ENCODE results near the gene MGRN1.

The MGRN1 gene

DNA sequence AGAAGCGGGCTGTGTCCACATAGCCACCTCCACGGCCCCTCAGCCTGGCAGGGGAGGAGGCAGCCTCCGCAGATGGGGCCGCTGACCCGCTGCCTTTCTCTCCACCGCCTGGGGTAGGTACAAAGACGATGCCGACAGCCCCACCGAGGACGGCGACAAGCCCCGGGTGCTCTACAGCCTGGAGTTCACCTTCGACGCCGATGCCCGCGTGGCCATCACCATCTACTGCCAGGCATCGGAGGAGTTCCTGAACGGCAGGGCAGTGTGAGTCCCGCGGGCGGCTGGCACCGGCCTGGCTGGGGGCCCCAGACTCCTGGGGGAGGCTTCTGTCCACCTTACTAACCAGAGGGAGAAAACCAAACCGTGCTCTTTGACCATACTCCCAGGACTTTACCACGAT is 27.9 kb downstream of the MGRN1 start:
- TF ChIP-seq TOX (CRISPR knock-in tag; IDR thresholded peaks at IDR 0.05; ENCODE audit: borderline replicate concordance), result no peak
- no peak for TF ChIP-seq RARB (CRISPR knock-in tag; IDR thresholded peaks at IDR 0.05)
- no peak for TF ChIP-seq ESRRG (CRISPR knock-in tag; IDR thresholded peaks at IDR 0.05)
- TF ChIP-seq, protein P1, sequence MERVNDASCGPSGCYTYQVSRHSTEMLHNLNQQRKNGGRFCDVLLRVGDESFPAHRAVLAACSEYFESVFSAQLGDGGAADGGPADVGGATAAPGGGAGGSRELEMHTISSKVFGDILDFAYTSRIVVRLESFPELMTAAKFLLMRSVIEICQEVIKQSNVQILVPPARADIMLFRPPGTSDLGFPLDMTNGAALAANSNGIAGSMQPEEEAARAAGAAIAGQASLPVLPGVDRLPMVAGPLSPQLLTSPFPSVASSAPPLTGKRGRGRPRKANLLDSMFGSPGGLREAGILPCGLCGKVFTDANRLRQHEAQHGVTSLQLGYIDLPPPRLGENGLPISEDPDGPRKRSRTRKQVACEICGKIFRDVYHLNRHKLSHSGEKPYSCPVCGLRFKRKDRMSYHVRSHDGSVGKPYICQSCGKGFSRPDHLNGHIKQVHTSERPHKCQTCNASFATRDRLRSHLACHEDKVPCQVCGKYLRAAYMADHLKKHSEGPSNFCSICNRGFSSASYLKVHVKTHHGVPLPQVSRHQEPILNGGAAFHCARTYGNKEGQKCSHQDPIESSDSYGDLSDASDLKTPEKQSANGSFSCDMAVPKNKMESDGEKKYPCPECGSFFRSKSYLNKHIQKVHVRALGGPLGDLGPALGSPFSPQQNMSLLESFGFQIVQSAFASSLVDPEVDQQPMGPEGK (CRISPR knock-in tag; IDR thresholded peaks at IDR 0.05; ENCODE audit: borderline replicate concordance), result no peak
- TF ChIP-seq, protein P2, sequence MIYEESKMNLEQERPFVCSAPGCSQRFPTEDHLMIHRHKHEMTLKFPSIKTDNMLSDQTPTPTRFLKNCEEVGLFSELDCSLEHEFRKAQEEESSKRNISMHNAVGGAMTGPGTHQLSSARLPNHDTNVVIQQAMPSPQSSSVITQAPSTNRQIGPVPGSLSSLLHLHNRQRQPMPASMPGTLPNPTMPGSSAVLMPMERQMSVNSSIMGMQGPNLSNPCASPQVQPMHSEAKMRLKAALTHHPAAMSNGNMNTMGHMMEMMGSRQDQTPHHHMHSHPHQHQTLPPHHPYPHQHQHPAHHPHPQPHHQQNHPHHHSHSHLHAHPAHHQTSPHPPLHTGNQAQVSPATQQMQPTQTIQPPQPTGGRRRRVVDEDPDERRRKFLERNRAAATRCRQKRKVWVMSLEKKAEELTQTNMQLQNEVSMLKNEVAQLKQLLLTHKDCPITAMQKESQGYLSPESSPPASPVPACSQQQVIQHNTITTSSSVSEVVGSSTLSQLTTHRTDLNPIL (CRISPR knock-in tag; IDR thresholded peaks at IDR 0.05; ENCODE audit: low read depth), result no peak
- no peak for TF ChIP-seq GLIS3 (CRISPR knock-in tag; IDR thresholded peaks at IDR 0.05)
- TF ChIP-seq TCF4 (CRISPR knock-in tag; IDR thresholded peaks at IDR 0.05; ENCODE audit: borderline replicate concordance), result no peak
- TF ChIP-seq ARNTL (CRISPR knock-in tag; IDR thresholded peaks at IDR 0.05; ENCODE audit: borderline replicate concordance, low read depth), result no peak
- ATAC-seq, result no peak

DNA sequence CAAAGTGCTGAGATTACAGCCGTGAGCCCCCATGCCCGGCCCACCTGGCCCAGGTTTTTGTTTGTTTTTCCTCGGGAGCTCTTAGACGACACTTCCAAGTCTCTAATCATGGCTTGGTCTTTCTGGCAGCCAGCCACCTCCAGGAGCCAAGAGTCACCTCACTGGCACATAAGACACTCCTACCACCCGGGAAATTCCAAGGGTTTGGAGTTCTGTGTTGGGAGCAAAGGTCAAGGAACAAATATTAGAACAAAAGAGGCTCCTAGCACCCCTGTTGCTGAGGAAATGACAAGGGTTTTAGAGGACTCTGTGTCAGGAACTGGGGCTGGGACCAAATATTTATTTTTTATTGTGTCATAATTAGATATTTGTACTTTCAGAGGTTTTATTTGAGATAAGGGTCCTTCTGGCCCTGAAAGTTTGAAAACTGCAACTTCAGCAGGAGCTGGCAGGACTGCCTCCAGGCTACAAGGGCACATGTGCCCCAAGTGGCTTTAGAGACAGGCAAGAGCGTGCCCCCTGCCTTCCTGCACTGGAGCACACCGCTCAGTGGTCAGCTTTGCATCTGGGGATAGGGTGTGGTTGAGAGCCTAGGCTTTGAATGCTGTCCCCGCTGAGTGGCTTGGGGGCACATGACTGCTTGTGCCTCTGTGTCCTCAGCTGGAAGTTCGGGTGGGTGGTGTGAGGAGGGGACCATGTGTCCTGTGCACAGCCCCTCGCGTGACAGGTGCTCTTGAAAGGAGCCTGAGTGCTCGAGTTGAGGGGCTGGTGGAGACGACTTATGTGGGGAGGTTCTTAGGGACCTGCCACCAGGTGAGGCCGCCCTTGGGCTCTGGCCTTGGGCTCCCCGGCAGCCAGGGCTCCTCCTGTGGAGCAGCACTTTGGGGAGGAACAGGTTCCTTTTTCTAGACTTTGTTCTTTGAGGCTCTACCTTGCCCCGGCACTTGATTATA is 29.7 kb downstream of the MGRN1 start:
- no peak for ATAC-seq
- no peak for TF ChIP-seq ARNTL (CRISPR knock-in tag; IDR thresholded peaks at IDR 0.05; ENCODE audit: borderline replicate concordance, low read depth)
- no peak for TF ChIP-seq CSDC2 (CRISPR knock-in tag; IDR thresholded peaks at IDR 0.05)
- no peak for TF ChIP-seq SNAI2 (CRISPR knock-in tag; IDR thresholded peaks at IDR 0.05)
- TF ChIP-seq ZFP3 (CRISPR knock-in tag; IDR thresholded peaks at IDR 0.05), result no peak
- TF ChIP-seq, protein P3, sequence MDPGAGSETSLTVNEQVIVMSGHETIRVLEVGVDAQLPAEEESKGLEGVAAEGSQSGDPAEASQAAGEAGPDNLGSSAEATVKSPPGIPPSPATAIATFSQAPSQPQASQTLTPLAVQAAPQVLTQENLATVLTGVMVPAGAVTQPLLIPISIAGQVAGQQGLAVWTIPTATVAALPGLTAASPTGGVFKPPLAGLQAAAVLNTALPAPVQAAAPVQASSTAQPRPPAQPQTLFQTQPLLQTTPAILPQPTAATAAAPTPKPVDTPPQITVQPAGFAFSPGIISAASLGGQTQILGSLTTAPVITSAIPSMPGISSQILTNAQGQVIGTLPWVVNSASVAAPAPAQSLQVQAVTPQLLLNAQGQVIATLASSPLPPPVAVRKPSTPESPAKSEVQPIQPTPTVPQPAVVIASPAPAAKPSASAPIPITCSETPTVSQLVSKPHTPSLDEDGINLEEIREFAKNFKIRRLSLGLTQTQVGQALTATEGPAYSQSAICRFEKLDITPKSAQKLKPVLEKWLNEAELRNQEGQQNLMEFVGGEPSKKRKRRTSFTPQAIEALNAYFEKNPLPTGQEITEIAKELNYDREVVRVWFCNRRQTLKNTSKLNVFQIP (CRISPR knock-in tag; IDR thresholded peaks at IDR 0.05; ENCODE audit: borderline replicate concordance, low read depth), result no peak
- TF ChIP-seq ZNF565 (CRISPR knock-in tag; conservative IDR thresholded peaks at IDR 0.05; ENCODE audit: low read depth), result no peak
- TF ChIP-seq ISL1 (CRISPR knock-in tag; IDR thresholded peaks at IDR 0.05), result no peak
- TF ChIP-seq, protein P2 (CRISPR knock-in tag; IDR thresholded peaks at IDR 0.05; ENCODE audit: low read depth), result no peak
- TF ChIP-seq PPARA (CRISPR knock-in tag; IDR thresholded peaks at IDR 0.05; ENCODE audit: borderline replicate concordance), result no peak
- no peak for TF ChIP-seq ZC3H10 (CRISPR knock-in tag; IDR thresholded peaks at IDR 0.05)
- no peak for TF ChIP-seq RARB (CRISPR knock-in tag; IDR thresholded peaks at IDR 0.05)
- TF ChIP-seq ZNF70 (CRISPR knock-in tag; IDR thresholded peaks at IDR 0.05), result no peak
- no peak for TF ChIP-seq GLIS3 (CRISPR knock-in tag; IDR thresholded peaks at IDR 0.05)
- TF ChIP-seq, protein P1 (CRISPR knock-in tag; IDR thresholded peaks at IDR 0.05; ENCODE audit: borderline replicate concordance), result no peak
- TF ChIP-seq, protein P4, sequence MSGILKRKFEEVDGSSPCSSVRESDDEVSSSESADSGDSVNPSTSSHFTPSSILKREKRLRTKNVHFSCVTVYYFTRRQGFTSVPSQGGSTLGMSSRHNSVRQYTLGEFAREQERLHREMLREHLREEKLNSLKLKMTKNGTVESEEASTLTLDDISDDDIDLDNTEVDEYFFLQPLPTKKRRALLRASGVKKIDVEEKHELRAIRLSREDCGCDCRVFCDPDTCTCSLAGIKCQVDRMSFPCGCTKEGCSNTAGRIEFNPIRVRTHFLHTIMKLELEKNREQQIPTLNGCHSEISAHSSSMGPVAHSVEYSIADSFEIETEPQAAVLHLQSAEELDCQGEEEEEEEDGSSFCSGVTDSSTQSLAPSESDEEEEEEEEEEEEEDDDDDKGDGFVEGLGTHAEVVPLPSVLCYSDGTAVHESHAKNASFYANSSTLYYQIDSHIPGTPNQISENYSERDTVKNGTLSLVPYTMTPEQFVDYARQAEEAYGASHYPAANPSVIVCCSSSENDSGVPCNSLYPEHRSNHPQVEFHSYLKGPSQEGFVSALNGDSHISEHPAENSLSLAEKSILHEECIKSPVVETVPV (CRISPR knock-in tag; IDR thresholded peaks at IDR 0.05), result no peak
- TF ChIP-seq BACH2 (CRISPR knock-in tag; IDR thresholded peaks at IDR 0.05; ENCODE audit: borderline replicate concordance), result no peak
- TF ChIP-seq ESRRG (CRISPR knock-in tag; IDR thresholded peaks at IDR 0.05), result no peak

All from SK-N-SH treated with all-trans-retinoic acid at 6 μM for 48 hours (cell line).